ENCODE data around the gene TSGA10IP. TPM values are rescaled to one million over a fixed set of nuclear protein-coding genes. Genes with fewer than 3 reads are reported as not detected.

The TSGA10IP gene
- total RNA-seq, 1 donor from 2014 or later = not detected

- DNase-seq (ENCODE audit: low spot score) = no peak
- TF ChIP-seq, protein P1, sequence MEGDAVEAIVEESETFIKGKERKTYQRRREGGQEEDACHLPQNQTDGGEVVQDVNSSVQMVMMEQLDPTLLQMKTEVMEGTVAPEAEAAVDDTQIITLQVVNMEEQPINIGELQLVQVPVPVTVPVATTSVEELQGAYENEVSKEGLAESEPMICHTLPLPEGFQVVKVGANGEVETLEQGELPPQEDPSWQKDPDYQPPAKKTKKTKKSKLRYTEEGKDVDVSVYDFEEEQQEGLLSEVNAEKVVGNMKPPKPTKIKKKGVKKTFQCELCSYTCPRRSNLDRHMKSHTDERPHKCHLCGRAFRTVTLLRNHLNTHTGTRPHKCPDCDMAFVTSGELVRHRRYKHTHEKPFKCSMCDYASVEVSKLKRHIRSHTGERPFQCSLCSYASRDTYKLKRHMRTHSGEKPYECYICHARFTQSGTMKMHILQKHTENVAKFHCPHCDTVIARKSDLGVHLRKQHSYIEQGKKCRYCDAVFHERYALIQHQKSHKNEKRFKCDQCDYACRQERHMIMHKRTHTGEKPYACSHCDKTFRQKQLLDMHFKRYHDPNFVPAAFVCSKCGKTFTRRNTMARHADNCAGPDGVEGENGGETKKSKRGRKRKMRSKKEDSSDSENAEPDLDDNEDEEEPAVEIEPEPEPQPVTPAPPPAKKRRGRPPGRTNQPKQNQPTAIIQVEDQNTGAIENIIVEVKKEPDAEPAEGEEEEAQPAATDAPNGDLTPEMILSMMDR (IDR thresholded peaks at IDR 0.05; ENCODE audit: unreplicated experiment) = no peak
- no peaks in the 10 kb centered on the region for H3K9me3 Mint-ChIP-seq (ENCODE audit: unreplicated experiment)
- H3K27ac Mint-ChIP-seq (ENCODE audit: unreplicated experiment) = no peak overlapping the region
- H3K4me3 Mint-ChIP-seq (ENCODE audit: unreplicated experiment) = no peak overlapping the region
- peaks cover 1% of the 10 kb centered on the region for H3K27me3 Mint-ChIP-seq (ENCODE audit: unreplicated experiment)
- no peaks in the 10 kb centered on the region for H3K4me1 Mint-ChIP-seq (ENCODE audit: unreplicated experiment)
- H3K36me3 Mint-ChIP-seq (ENCODE audit: low read depth, unreplicated experiment) = peaks cover 13% of the 10 kb centered on the region
These were observed 37.7 kb downstream of the TSGA10IP start for GRCh38 chr11:65982824-65983588.

GRCh38 chr11:65983589-65983987 lies 38.3 kb downstream of the TSGA10IP start:
- TF ChIP-seq, protein P1 (IDR thresholded peaks at IDR 0.05; ENCODE audit: unreplicated experiment) = no peak
- H3K27me3 Mint-ChIP-seq (ENCODE audit: unreplicated experiment) = peaks cover 1% of the 10 kb centered on the region
- H3K36me3 Mint-ChIP-seq (ENCODE audit: low read depth, unreplicated experiment) = peaks cover 13% of the 10 kb centered on the region
- no peak overlapping the region for H3K27ac Mint-ChIP-seq (ENCODE audit: unreplicated experiment)
- no peak overlapping the region for H3K4me3 Mint-ChIP-seq (ENCODE audit: unreplicated experiment)
- no peaks in the 10 kb centered on the region for H3K4me1 Mint-ChIP-seq (ENCODE audit: unreplicated experiment)
- H3K9me3 Mint-ChIP-seq (ENCODE audit: unreplicated experiment) = no peaks in the 10 kb centered on the region
- DNase-seq (ENCODE audit: low spot score) = no peak

GRCh38 chr11:65987336-65987735 lies 42.1 kb downstream of the TSGA10IP start:
- H3K4me1 Mint-ChIP-seq (ENCODE audit: unreplicated experiment) = no peaks in the 10 kb centered on the region
- no peak for DNase-seq (ENCODE audit: low spot score)
- no peak overlapping the region for H3K27ac Mint-ChIP-seq (ENCODE audit: unreplicated experiment)
- H3K36me3 Mint-ChIP-seq (ENCODE audit: low read depth, unreplicated experiment) = no peaks in the 10 kb centered on the region
- TF ChIP-seq, protein P1 (IDR thresholded peaks at IDR 0.05; ENCODE audit: unreplicated experiment) = no peak
- no peak overlapping the region for H3K4me3 Mint-ChIP-seq (ENCODE audit: unreplicated experiment)
- peaks cover 1% of the 10 kb centered on the region for H3K27me3 Mint-ChIP-seq (ENCODE audit: unreplicated experiment)
- no peaks in the 10 kb centered on the region for H3K9me3 Mint-ChIP-seq (ENCODE audit: unreplicated experiment)

DNA sequence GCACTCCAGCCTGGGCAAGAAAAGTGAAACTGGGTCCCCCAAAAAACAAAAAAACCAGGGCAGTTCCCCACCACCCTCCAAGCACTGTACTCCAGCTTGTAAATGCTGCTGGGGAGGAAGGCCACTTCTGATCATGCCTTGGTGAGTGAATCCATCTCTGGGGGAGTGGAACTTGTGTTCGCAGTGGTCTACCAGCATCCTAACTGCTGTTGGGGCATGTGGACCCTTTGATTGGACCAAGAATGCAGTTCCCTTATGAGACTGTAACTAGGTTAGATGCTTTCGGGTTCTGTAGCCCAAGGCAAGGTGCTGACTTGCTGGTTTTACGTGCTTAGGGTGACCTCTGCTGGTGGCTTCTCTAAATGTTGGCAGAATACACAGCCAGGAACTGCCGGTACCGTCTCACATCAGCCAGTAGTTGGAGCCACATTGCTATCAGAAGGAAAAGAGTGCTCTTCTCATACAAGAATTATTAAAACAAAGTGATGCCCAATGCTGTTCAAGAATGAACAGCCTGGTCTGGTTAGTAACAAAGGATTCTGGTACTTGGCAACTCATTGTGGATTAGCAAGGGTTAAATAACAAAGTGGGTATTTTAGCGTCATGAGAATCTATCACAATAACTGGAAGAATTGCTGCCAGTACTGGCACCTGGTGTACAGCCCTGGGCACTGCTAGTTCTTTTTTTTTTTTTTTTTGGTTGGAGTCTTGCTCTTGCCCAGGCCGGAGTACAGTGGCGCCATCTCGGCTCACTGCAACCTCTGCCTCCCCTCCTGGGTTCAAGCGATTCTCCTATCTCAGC lies 43.7 kb downstream of the TSGA10IP start:
- H3K9me3 Mint-ChIP-seq (ENCODE audit: unreplicated experiment) = no peaks in the 10 kb centered on the region
- TF ChIP-seq, protein P1 (IDR thresholded peaks at IDR 0.05; ENCODE audit: unreplicated experiment) = peak; percentile 79
- peak overlapping the region; percentile 13 for H3K27ac Mint-ChIP-seq (ENCODE audit: unreplicated experiment)
- no peaks in the 10 kb centered on the region for H3K36me3 Mint-ChIP-seq (ENCODE audit: low read depth, unreplicated experiment)
- H3K4me1 Mint-ChIP-seq (ENCODE audit: unreplicated experiment) = no peaks in the 10 kb centered on the region
- H3K4me3 Mint-ChIP-seq (ENCODE audit: unreplicated experiment) = peak overlapping the region; percentile 63
- no peaks in the 10 kb centered on the region for H3K27me3 Mint-ChIP-seq (ENCODE audit: unreplicated experiment)
- DNase-seq (ENCODE audit: low spot score) = peak; percentile 90

DNA sequence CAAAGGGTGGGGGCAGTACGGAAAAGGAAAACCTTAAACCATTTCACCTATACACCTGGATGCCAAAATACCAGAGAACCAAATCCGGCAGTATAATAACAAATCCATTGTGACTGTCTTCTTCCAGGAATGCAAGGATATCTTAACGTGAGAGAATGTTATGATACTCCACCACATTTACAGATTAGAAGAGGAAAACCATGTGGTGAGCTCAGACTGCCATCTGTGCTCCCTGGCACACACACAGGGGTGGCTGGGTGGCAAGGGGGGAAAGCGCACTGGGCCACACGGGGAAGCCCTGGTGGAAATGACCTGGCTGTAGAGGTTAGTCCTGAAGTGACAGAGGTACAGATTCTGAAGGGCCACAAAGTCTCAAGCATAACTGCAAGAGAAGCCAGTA lies 46.8 kb downstream of the TSGA10IP start:
- DNase-seq (ENCODE audit: low spot score) = no peak
- Mint-ChIP-seq H3K27ac (ENCODE audit: unreplicated experiment) (no peak overlapping the region), H3K4me1 (ENCODE audit: unreplicated experiment) (no peaks in the 10 kb centered on the region), H3K9me3 (ENCODE audit: unreplicated experiment) (no peaks in the 10 kb centered on the region), H3K36me3 (ENCODE audit: low read depth, unreplicated experiment) (peaks cover 5% of the 10 kb centered on the region), H3K4me3 (ENCODE audit: unreplicated experiment) (no peak overlapping the region), H3K27me3 (ENCODE audit: unreplicated experiment) (no peaks in the 10 kb centered on the region)
- TF ChIP-seq, protein P1 (IDR thresholded peaks at IDR 0.05; ENCODE audit: unreplicated experiment) = no peak

All from endothelial cell (in vitro differentiated cells).